PFSK-1 (cell line): ENCODE data around the gene PTBP1.

Source experiments
- FOXP2 ChIP-seq: optimal IDR thresholded peaks from 2 replicates; pipeline ENCODE3; 2011; ENCODE audit warnings: borderline replicate concordance, control low read depth, inconsistent platforms; ENCODE audit not compliant: insufficient read depth; ENCODE audit errors: extremely low read length, extremely low read depth
- POLR2AphosphoS5 ChIP-seq: IDR thresholded peaks from 2 replicates; pipeline ENCODE4 v1.6.1; 2012; ENCODE audit warnings: low read depth, mild to moderate bottlenecking, control low read depth, low read length, moderate library complexity
- REST ChIP-seq, 2 experiments: IDR thresholded peaks; 2 replicates each; pipeline versions ENCODE4 v1.6.1 to v1.8.0; 2011 to 2012; ENCODE audit warnings: low read depth in 2 of 2, low read length in 2 of 2, control low read depth in 1 of 2, inconsistent platforms in 1 of 2, mild to moderate bottlenecking in 1 of 2, moderate library complexity in 1 of 2; ENCODE audit not compliant: insufficient read depth in 1 of 2
- SIN3A ChIP-seq: IDR thresholded peaks from 2 replicates; pipeline ENCODE4 v1.6.1; 2012; ENCODE audit warnings: mild to moderate bottlenecking, low read length, moderate library complexity, borderline replicate concordance; ENCODE audit not compliant: insufficient read depth
- TAF1 ChIP-seq: IDR thresholded peaks from 2 replicates; pipeline ENCODE4 v1.6.1; 2012; ENCODE audit warnings: low read length, control low read depth, borderline replicate concordance; ENCODE audit not compliant: insufficient read depth

Gene PTBP1

DNA sequence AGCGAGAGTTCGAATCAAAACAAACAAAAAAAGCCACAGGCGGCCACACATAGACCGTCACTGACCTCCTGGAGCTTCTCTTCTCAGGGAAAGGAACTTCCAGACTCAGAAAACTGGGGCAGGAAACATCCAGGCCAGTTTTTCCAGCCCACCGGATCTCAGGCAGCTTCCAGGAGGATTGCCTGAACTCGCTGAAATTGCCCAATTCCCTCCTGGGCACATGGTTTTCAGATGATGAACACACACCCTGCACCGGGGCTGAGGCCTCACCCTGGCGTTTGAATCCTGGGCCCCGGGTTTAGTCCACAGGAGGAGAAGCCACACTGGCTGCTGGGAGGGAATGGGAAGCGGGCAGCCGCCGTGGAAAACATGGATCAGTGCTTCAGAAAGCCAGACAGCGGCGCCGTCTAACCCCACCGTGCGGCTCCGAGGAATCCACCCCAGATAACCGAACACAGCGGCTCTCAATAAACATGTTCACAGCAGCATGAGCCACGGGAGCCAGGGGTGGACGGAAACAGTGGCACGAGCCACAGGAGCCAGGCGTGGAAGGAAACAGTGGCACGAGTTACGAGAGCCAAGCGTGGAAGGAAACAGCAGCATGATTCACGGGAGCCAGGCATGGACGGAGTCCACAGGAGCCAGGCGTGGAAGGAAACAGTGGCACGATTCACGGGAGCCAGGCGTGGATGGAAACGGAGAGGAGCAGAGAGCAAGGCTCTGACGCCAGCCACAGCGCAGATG lies 18.2 kb upstream of the PTBP1 start:
- TF ChIP-seq SIN3A: 0 out of 2 replicates have a peak, but pooled peaks have one; percentile 38
- no peak for TF ChIP-seq POLR2AphosphoS5

DNA sequence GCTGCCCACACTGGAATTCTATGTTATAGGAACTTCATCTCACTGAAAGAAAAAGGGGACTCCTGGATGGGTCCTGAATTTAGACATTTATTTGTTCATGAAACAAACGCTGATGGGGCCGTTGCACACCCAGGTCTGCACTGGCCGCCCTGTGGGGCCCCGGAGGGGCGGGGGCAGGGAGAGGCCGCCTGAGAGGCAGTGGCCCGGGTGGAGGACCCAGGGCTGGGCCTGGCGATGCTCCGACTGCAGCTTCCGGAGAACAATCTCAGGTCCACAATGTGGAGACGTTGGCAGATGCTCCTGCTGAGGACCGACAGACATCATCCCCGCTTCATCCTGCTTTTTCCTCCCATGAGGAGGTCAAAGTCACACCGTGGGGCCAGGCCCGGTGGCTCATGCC lies 16.3 kb upstream of the PTBP1 start:
- TF ChIP-seq SIN3A: no peak
- TF ChIP-seq FOXP2: no peak
- TF ChIP-seq TAF1: no peak
- no peak for TF ChIP-seq REST (IDR thresholded peaks at IDR 0.05; ENCODE audit: insufficient read depth in 1 of 2, low read depth in 2 of 2, low read length in 2 of 2)

GRCh38 chr19:781800-782184 lies 15.5 kb upstream of the PTBP1 start:
- no peak for TF ChIP-seq POLR2AphosphoS5
- TF ChIP-seq TAF1: no peak
- no peak for TF ChIP-seq SIN3A
- TF ChIP-seq FOXP2: no peak

DNA sequence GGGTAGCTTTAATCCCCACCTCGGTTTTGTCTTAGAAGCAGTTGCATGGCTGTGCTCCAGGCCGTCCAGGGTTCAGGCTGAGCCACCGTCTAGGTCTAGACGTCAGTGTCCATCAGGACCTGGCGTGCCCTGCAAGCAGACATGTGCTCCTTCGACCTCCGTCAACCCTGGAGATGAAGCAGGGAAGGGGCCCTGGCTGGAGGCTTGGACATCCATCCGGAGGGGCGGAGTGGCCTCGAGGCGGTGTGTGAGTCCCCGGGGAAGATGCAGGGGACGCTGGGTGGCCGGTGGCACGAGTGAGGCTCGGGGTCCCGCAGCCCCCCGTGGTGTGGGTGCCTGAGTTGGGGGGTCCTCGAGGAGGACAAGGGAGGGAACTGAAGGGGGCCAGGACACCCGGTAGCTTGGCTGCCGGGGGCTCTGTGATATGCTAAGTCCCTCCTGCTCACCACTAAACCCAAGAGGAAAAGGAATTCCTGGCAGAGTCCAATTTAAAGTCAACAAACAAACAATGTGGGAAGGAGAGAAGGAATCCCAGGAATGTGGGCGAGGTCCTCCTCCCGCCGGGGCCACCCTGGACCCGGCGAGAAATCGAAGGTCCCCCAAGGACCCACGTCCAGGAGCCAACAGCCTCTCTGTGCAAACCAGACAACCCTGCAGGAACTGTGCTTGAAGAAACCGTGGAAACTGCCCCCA lies 14.9 kb upstream of the PTBP1 start:
- peak; percentile 17 for TF ChIP-seq FOXP2
- TF ChIP-seq REST (IDR thresholded peaks at IDR 0.05; ENCODE audit: insufficient read depth in 1 of 2, low read depth in 2 of 2, low read length in 2 of 2): no peak

DNA sequence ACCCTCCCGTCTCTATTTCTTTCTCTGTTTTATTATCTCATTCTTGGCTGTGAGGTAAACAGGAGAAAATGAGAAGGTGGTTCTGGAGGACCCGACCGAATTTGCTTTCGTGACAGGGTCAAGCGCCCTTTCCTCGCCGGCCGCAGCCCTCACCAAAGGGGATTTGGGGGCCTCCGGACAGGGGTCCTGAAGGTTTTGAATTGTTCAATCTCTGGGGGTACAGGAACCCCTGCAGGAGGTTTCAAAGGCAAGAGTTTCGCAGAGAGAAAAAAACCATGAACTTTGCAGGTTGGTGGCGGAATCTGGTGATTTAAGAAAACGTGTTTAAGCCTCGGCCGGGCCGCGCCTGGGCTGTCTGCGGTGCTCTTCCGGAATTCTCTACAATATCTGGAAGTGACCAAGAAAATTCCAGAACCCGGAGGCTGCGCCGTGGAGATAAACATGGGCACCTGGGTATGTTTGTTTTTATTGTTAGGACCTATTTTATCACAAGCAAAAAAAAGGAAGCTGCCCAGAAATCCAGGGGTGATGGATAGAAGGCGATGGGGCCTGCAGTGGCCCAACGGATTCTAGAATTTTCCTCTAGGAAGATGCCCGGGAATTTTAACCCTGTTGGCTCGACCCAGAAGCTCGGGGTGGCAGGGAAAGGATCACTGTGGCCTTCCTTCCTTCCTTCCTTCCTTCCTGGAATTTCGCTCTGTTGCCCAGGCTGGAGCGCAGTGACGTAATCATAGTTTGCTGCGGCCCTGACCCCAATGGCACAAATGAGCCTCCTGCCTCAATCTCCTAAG lies 14.2 kb upstream of the PTBP1 start:
- TF ChIP-seq FOXP2 (no peak), SIN3A (no peak), POLR2AphosphoS5 (no peak), REST (IDR thresholded peaks at IDR 0.05; ENCODE audit: insufficient read depth in 1 of 2, low read depth in 2 of 2, low read length in 2 of 2) (no peak), TAF1 (no peak)

GRCh38 chr19:784541-784940 lies 12.7 kb upstream of the PTBP1 start:
- TF ChIP-seq TAF1: no peak
- no peak for TF ChIP-seq POLR2AphosphoS5
- TF ChIP-seq SIN3A: no peak
- TF ChIP-seq REST (IDR thresholded peaks at IDR 0.05; ENCODE audit: insufficient read depth in 1 of 2, low read depth in 2 of 2, low read length in 2 of 2): no peak
- TF ChIP-seq FOXP2: no peak
